ENCODE data around the gene HMGN1. TPM values are rescaled to one million over a fixed set of nuclear protein-coding genes. Genes with fewer than 3 reads are reported as not detected.
A peak's percentile ranks its signal among the peaks of the same experiment; 100 is the strongest.
"Not testable (repeated sequence)": the region's sequence is repeated elsewhere in the genome, so short reads cannot be mapped to it uniquely, and the experiment has no call there.

HMGN1 gene
- total and polyA plus RNA-seq, 9 donors, result 70.2 to 209 (median 145) TPM

GRCh38 chr21:39386899-39387298 is 38.0 kb upstream of the HMGN1 start:
- H3K27ac ChIP-seq, result no peak overlapping the region

GRCh38 chr21:39386194-39386593 is 37.3 kb upstream of the HMGN1 start:
- no peak for TF ChIP-seq EP300 (IDR thresholded peaks at IDR 0.05)
- DNase-seq, result peak; percentile 42 to 65 (median 60)
- 59 to 64% (median 61%) methylated on average over 13 of the region's 13 CpGs for WGBS, 3 donors
- H3K4me3 ChIP-seq, result peak overlapping the region; percentile 32
- H3K27me3 ChIP-seq, result no peaks in the 10 kb centered on the region
- no peaks in the 10 kb centered on the region for H3K36me3 ChIP-seq
- peak overlapping the region in 1 of 2 donors; percentile 67 for H3K27ac ChIP-seq
- H3K4me1 ChIP-seq (ENCODE audit: insufficient read depth), result peaks cover 3% of the 10 kb centered on the region
- no peaks in the 10 kb centered on the region for H3K9me3 ChIP-seq
- intact Hi-C loops (cut with DNase I), result loop anchor here in 3 of 4 donors (5.0 to 10.0 kb wide), 4 partner anchors 39 to 201 kb away; partner anchors contain the start of genes BRWD1 (in 2 of the 3), HMGN1 (in 2 of the 3) and PSMG1 (in 1 of the 3)

More at GRCh38 chr21:39386899-39387298, 38.0 kb upstream of the HMGN1 start:
- H3K4me1 ChIP-seq (ENCODE audit: insufficient read depth), result peaks cover 3% of the 10 kb centered on the region
- intact Hi-C loops (cut with DNase I), result loop anchor here in 3 of 4 donors (5.0 to 10.0 kb wide), 4 partner anchors 40 to 202 kb away; partner anchors contain the start of genes BRWD1 (in 2 of the 3), HMGN1 (in 2 of the 3) and PSMG1 (in 1 of the 3)
- H3K27me3 ChIP-seq, result no peaks in the 10 kb centered on the region
- TF ChIP-seq EP300 (IDR thresholded peaks at IDR 0.05), result no peak
- no peaks in the 10 kb centered on the region for H3K36me3 ChIP-seq
- WGBS, 3 donors, result 90 to 96% (median 96%) methylated on average over 11 of the region's 11 CpGs
- DNase-seq, result peak in 2 of 5 donors; percentile 28 to 41
- no peaks in the 10 kb centered on the region for H3K9me3 ChIP-seq
- no peak overlapping the region for H3K4me3 ChIP-seq

- intact Hi-C loops (cut with DNase I), result loop anchor here in 3 of 4 donors (5.0 to 10.0 kb wide), 4 partner anchors 38 to 201 kb away; partner anchors contain the start of genes BRWD1 (in 2 of the 3), HMGN1 (in 2 of the 3) and PSMG1 (in 1 of the 3)
- no peaks in the 10 kb centered on the region for H3K9me3 ChIP-seq
- H3K4me3 ChIP-seq, result peak overlapping the region; percentile 32
- peaks cover 6% of the 10 kb centered on the region for H3K4me1 ChIP-seq (ENCODE audit: insufficient read depth)
- DNase-seq, result peak; percentile 79 to 89 (median 82)
- no peaks in the 10 kb centered on the region for H3K36me3 ChIP-seq
- peak overlapping the region; percentile 41 to 67 for H3K27ac ChIP-seq
- WGBS, 3 donors, result 51 to 52% (median 52%) methylated on average over 50 of the region's 50 CpGs
- no peaks in the 10 kb centered on the region for H3K27me3 ChIP-seq
- no peak for TF ChIP-seq POLR2A (IDR thresholded peaks at IDR 0.05)
- TF ChIP-seq EP300 (IDR thresholded peaks at IDR 0.05), result no peak
- TF ChIP-seq CTCF (IDR thresholded peaks at IDR 0.05), result no peak
Observed at GRCh38 chr21:39385299-39386145, 36.6 kb upstream of the HMGN1 start.

GRCh38 chr21:39384674-39385298 is 35.9 kb upstream of the HMGN1 start:
- DNase-seq, result no peak
- Histone ChIP-seq H3K27ac (no peak overlapping the region), H3K4me3 (no peak overlapping the region), H3K4me1 (ENCODE audit: insufficient read depth) (peaks cover 6% of the 10 kb centered on the region), H3K36me3 (no peaks in the 10 kb centered on the region), H3K9me3 (no peaks in the 10 kb centered on the region), H3K27me3 (no peaks in the 10 kb centered on the region)
- WGBS, 3 donors, result 76 to 83% (median 80%) methylated on average over 13 of the region's 13 CpGs
- intact Hi-C loops (cut with DNase I), result loop anchor here in 3 of 4 donors (5.0 to 10.0 kb wide), 4 partner anchors 37 to 200 kb away; partner anchors contain the start of genes BRWD1 (in 2 of the 3), HMGN1 (in 2 of the 3) and PSMG1 (in 1 of the 3)
- TF ChIP-seq POLR2A (IDR thresholded peaks at IDR 0.05), result no peak
- TF ChIP-seq EP300 (IDR thresholded peaks at IDR 0.05), result no peak
- TF ChIP-seq CTCF (IDR thresholded peaks at IDR 0.05), result no peak

GRCh38 chr21:39382096-39382495 is 33.2 kb upstream of the HMGN1 start:
- not testable (repeated sequence) for H3K4me1 ChIP-seq (ENCODE audit: insufficient read depth); H3K27ac ChIP-seq; DNase-seq; H3K9me3 ChIP-seq; H3K36me3 ChIP-seq; H3K4me3 ChIP-seq; H3K27me3 ChIP-seq
- 92 to 95% (median 95%) methylated on average over 7 of the region's 7 CpGs for WGBS, 3 donors
- intact Hi-C loops (cut with DNase I), result loop anchor here in 2 of 4 donors (10.0 kb wide), 2 partner anchors 147 to 197 kb away; partner anchors contain the start of gene PSMG1 (in 1 of the 2)

Measured in ovary (tissue), 9 donors.